ENCODE results near the gene NUP50.

- TF ChIP-seq POLR2A (IDR thresholded peaks at IDR 0.05) (no peak), CTCF (IDR thresholded peaks at IDR 0.05) (no peak)
Measured at GRCh38 chr22:45224988-45225731, 61.4 kb downstream of the NUP50 start.
